ENCODE results near the gene NFATC1. TPM values are rescaled to one million over a fixed set of nuclear protein-coding genes. Genes with fewer than 3 reads are reported as not detected.

NFATC1 gene
- total RNA-seq, 1 experiment from 2014 or later: 1.8 TPM

GRCh38 chr18:79387214-79387613 lies 8.5 kb upstream of the NFATC1 start:
- DNase-seq (ENCODE audit: extremely low read depth, low read depth): no peak

- no peak for DNase-seq (ENCODE audit: extremely low read depth, low read depth)
Observed at GRCh38 chr18:79387615-79388014, 8.1 kb upstream of the NFATC1 start.

- no peak for DNase-seq (ENCODE audit: extremely low read depth, low read depth)
Observed at GRCh38 chr18:79388043-79388442, 7.7 kb upstream of the NFATC1 start.

- no peak for DNase-seq (ENCODE audit: extremely low read depth, low read depth)
Observed at GRCh38 chr18:79389689-79390088, 6.0 kb upstream of the NFATC1 start.

GRCh38 chr18:79392226-79392625 lies 3.5 kb upstream of the NFATC1 start:
- DNase-seq (ENCODE audit: extremely low read depth, low read depth): no peak

DNA sequence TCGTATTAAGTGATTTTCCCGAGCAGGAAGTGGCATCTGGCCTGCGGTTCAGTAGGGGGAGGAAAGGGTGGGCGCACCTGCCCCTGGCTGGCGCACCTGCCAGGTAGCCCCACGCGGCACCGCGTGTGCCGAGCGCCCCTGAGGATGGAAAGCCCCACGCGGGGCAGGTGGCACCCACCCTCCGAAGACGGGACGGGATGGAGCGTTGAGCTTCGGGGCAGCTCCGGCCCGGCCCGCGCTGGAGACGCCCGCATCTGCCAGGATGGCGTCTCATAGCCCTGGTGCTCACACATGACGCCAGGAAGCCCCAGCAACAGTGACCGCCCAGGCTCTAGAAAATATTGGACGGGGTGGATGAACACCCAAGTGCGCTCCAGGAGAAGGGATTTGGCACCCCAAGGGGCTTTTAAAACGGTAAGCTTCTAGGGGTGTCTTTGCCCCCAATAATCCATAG lies 2.5 kb upstream of the NFATC1 start:
- DNase-seq (ENCODE audit: extremely low read depth, low read depth): no peak

GRCh38 chr18:79393635-79394533 lies 1.8 kb upstream of the NFATC1 start:
- DNase-seq (ENCODE audit: extremely low read depth, low read depth): peak; percentile 57

- no peak for DNase-seq (ENCODE audit: extremely low read depth, low read depth)
Observed at GRCh38 chr18:79394534-79395307, 1.0 kb upstream of the NFATC1 start.

- no peak for DNase-seq (ENCODE audit: extremely low read depth, low read depth)
Observed at GRCh38 chr18:79395308-79395640, 456 bp upstream of the NFATC1 start.

GRCh38 chr18:79396431-79397246 lies 909 bp downstream of the NFATC1 start:
- DNase-seq (ENCODE audit: extremely low read depth, low read depth): no peak

DNA sequence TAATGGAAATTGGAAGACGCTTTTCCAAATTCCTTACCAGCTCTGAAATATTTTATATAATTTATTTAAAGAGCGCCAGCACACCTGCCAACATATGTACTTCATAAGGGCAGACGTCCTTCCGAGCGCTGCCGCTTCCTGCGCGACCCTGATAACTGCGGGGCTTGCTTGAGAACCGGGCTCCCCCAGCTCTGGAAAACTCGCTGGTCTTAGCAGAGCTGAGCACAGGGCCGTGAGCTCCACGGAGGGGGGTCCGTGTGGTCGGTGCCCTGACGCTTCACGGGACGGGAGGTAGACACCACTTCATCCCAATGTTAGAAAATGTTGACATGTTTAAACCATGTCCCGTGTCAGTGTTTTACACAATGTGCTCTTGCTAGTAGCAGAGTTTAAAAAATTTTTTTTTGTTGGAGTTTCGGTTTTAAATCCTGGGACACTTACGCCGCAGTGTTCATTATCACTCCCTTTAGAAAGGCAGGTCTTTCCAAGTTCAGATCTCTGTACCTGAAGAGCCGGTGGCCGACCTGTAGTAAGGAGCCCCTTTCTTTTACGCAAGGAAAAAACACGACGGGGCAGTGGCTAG lies 1.6 kb downstream of the NFATC1 start:
- no peak for DNase-seq (ENCODE audit: extremely low read depth, low read depth)

DNA sequence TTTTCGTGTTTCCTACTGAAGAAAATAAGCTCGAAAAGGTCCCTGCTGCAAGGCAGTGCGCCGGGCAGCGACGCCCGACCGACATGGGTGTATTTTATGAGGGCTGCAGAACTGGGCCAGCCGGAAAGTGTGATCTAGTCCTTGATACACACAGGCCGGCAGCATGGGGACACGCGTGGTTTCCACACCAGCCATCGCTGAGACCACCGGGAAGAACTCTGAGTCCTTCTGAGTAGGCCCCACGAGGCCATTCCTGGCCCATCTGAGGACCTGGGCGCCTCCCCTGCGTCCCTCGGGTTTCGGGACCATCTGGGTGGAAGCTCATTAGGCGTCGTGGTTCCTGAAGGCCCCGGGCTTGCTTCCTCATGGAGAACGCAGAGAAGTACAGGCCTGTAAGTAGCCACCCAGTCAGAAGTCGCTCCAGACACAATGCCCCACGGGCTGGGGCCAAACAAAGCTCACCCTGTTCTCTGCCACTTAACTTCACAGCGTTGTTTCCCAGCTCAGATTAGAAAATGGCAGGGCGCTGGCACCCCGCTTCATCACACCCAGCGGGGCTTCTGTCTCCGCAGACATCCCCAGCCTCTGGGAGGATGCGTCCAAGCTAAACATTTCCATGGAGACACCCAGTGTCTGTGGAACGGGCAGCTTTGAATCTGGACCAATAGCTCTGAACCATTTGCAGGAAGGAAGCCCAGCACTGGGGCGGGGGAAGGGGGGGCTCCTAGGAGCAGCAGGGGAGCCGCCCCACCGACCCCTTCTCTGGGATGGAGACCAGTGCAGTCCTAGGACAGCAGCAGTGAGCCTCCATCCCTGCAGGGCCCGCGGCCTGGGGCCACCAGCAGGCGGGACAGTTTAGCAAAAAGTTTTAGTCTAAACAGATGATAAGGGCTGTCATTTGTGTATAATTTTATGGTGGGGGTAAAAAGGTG lies 2.4 kb downstream of the NFATC1 start:
- no peak for DNase-seq (ENCODE audit: extremely low read depth, low read depth)

GRCh38 chr18:79399275-79400081 lies 3.7 kb downstream of the NFATC1 start:
- DNase-seq (ENCODE audit: extremely low read depth, low read depth): no peak

DNA sequence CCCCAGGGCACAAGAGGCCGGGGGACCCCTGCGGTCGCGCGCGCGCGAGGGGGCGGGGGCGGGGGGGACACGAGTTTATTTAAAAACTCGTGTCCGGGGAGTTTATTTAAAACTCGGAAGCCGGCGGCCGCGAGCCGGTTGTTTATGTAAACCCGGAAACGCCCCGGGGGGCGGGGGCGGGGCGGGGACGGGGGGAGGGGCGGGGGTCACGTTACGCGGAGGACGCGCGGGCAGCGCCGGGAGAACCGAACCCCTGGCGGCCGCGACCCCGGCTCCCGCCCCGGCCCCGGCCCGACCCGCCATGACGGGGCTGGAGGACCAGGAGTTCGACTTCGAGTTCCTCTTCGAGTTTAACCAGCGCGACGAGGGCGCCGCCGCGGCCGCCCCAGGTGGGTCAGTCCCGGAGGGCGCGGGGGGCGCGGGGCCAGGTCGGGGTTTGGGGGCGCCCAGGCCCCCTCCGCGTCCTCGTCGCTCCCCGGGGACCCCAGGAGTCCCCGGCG lies 4.4 kb downstream of the NFATC1 start:
- DNase-seq (ENCODE audit: extremely low read depth, low read depth): no peak

DNA sequence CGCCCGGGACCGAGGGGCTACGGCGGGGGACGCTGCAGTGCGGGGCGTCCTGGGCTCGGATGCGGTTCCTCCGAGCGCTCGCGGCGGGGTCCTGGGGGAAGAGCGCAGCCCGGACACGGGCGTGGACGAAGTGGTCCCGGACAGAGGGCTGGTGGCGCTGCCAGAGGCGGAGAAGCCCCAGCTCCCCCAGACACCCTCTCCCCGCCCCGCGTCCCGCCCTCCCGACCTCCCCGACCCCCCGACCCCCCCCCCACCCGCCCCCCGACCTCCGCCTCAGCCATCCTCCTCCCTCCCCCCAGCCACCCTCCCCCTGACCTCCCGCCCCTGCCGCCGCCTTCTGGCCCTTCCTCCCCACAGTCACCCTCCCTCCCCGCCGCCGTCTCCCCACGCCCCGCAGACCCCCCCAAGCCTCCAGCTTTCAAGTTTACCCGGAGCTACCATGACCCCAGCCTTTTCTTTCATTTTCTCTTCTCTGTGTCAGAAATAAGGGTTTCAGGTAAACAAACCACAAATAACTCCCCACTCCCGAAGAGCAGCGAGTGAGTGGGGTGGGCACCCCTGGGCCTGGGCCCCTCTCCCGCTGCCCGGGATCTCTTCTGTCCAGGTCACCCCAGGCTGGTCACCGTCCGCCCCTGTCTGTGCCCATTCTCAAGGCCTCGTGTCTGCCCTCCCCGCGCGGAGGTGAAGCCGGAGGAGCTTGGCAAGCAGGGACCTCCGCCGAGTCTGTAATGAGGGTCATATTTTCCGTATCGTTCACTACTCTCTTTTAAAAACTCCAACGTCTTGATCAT lies 5.1 kb downstream of the NFATC1 start:
- DNase-seq (ENCODE audit: extremely low read depth, low read depth): no peak

- DNase-seq (ENCODE audit: extremely low read depth, low read depth): no peak
Observed at GRCh38 chr18:79401494-79402208, 5.9 kb downstream of the NFATC1 start.

GRCh38 chr18:79402209-79402576 lies 6.5 kb downstream of the NFATC1 start:
- no peak for DNase-seq (ENCODE audit: extremely low read depth, low read depth)
